HCT116 (cell line): ENCODE measurements around the gene MANBA.
A peak's percentile ranks its signal among the peaks of the same experiment; 100 is the strongest.

Source experiments
- ATF3 ChIP-seq: IDR thresholded peaks from 2 replicates; pipeline ENCODE4 v1.6.1; 2012
- CEBPB ChIP-seq: IDR thresholded peaks from 2 replicates; pipeline ENCODE4 v1.6.1; 2012; ENCODE audit warnings: low read depth
- EZH2 ChIP-seq: fragments of 200-600 bp; sonication (generic); IDR thresholded peaks from 2 replicates; pipeline ENCODE4 v1.6.1; 2017; ENCODE audit warnings: antibody characterized with exemption, mixed run types
- POLR2A ChIP-seq: IDR thresholded peaks from 2 replicates; pipeline ENCODE4 v1.7.0; 2011; ENCODE audit warnings: borderline replicate concordance; ENCODE audit not compliant: insufficient read depth, insufficient read length; ENCODE audit errors: extremely low read depth
- POLR2AphosphoS5 ChIP-seq: IDR thresholded peaks from 2 replicates; pipeline ENCODE4 v1.6.1; 2011; ENCODE audit warnings: mild to moderate bottlenecking, low read depth, low read length, moderate library complexity
- RAD21 ChIP-seq: IDR thresholded peaks from 2 replicates; pipeline ENCODE4 v1.6.1; 2012; ENCODE audit warnings: low read depth, mild to moderate bottlenecking
- REST ChIP-seq: IDR thresholded peaks from 2 replicates; pipeline ENCODE4 v1.6.1; 2012; ENCODE audit warnings: low read depth
- SIN3A ChIP-seq: IDR thresholded peaks from 2 replicates; pipeline ENCODE4 v1.6.1; 2012; ENCODE audit warnings: low read depth
- TCF7L2 ChIP-seq: IDR thresholded peaks from 2 replicates; pipeline ENCODE4 v1.7.0; 2011; ENCODE audit warnings: borderline replicate concordance, inconsistent platforms; ENCODE audit not compliant: insufficient read depth, insufficient read length; ENCODE audit errors: extremely low read depth
- ZBTB33 ChIP-seq: IDR thresholded peaks from 2 replicates; pipeline ENCODE4 v1.6.1; 2011; ENCODE audit warnings: mild to moderate bottlenecking, low read length, moderate library complexity; ENCODE audit not compliant: insufficient replicate concordance; ENCODE audit errors: extremely low read depth
- TF ChIP-seq, protein P1 (sequence below), 3 experiments: fragments of 200-600 bp in 1 of 3; sonication (generic) in 1 of 3; IDR thresholded peaks in 2 of 3; conservative IDR thresholded peaks in 1 of 3; 2 replicates each; pipeline ENCODE4 v1.5.1; 2012 to 2017; ENCODE audit warnings: low read depth in 2 of 3, low read length in 2 of 3, antibody characterized with exemption in 1 of 3, borderline replicate concordance in 1 of 3, control low read depth in 1 of 3, mild to moderate bottlenecking in 1 of 3, mixed read lengths in 1 of 3, mixed run types in 1 of 3, moderate library complexity in 1 of 3; ENCODE audit not compliant: insufficient read depth in 1 of 3

DNA sequence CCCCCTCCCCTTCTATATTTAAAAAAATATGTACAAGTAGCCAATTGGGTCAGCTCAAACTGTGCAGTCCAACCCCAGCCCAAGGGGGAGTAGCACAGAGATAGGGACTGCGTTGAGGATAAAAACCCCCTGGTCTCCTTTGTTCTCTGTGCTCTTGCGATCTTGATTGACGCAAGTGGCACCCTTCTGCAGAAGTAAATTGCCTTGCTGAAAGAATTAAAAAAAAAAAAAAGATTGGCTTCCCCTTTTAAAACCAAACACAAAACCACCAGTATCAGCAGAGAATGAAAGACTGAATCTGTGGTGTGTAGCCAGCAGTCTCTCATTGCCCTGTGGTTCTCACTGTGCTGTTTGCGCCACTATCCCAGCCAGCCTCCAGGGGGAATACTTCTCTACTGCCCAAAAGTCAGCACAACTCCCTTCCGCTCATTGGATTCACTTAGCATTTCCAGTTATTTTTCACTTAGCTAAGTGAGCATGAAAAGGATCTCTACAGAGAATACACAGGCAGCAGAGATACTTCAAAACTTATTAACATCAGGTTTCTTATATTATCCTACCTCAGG, 29.7 kb downstream of the MANBA start:
- TF ChIP-seq POLR2A (no peak), ZBTB33 (no peak), CEBPB (no peak), ATF3 (no peak), SIN3A (no peak), REST (no peak), POLR2AphosphoS5 (no peak), TCF7L2 (no peak), RAD21 (peak; percentile 24; the same call in 1 of the 2 replicates), EZH2 (no peak)
- TF ChIP-seq, protein P1, sequence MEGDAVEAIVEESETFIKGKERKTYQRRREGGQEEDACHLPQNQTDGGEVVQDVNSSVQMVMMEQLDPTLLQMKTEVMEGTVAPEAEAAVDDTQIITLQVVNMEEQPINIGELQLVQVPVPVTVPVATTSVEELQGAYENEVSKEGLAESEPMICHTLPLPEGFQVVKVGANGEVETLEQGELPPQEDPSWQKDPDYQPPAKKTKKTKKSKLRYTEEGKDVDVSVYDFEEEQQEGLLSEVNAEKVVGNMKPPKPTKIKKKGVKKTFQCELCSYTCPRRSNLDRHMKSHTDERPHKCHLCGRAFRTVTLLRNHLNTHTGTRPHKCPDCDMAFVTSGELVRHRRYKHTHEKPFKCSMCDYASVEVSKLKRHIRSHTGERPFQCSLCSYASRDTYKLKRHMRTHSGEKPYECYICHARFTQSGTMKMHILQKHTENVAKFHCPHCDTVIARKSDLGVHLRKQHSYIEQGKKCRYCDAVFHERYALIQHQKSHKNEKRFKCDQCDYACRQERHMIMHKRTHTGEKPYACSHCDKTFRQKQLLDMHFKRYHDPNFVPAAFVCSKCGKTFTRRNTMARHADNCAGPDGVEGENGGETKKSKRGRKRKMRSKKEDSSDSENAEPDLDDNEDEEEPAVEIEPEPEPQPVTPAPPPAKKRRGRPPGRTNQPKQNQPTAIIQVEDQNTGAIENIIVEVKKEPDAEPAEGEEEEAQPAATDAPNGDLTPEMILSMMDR (IDR thresholded peaks at IDR 0.05 in 2 of 3, conservative IDR thresholded peaks at IDR 0.05 in 1 of 3; ENCODE audit: borderline replicate concordance in 1 of 3, insufficient read depth in 1 of 3, low read depth in 2 of 3, low read length in 2 of 3), result peak; percentile 30 to 61 (median 53); a peak in 4 of 6 replicates
